ENCODE results near the gene SWT1.
A peak's percentile ranks its signal among the peaks of the same experiment; 100 is the strongest.
"Not testable (repeated sequence)": the region's sequence is repeated elsewhere in the genome, so short reads cannot be mapped to it uniquely, and the experiment has no call there.

The SWT1 gene

DNA sequence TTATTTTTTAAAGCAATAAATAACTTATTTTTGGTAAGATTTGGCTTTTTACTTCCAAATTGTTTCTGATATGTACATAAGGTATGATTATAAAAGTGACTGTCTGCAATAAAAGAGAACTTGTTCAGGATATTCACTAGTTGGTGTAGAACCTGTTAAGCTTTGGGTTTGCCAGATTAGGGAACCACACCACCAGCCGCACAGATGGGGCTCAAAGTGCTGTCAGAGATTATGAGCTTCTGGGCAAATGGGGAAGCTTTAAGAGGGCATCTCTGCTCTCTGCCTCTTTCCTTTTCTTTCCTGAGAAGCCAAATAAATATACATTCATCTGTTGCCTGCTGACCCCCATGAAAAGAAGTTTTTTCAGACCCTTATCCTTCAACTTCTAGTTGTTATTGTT lies 134.7 kb downstream of the SWT1 start:
- no peak for DNase-seq

- no peak for DNase-seq
Observed at GRCh38 chr1:185292237-185292636, 135.3 kb downstream of the SWT1 start.

DNA sequence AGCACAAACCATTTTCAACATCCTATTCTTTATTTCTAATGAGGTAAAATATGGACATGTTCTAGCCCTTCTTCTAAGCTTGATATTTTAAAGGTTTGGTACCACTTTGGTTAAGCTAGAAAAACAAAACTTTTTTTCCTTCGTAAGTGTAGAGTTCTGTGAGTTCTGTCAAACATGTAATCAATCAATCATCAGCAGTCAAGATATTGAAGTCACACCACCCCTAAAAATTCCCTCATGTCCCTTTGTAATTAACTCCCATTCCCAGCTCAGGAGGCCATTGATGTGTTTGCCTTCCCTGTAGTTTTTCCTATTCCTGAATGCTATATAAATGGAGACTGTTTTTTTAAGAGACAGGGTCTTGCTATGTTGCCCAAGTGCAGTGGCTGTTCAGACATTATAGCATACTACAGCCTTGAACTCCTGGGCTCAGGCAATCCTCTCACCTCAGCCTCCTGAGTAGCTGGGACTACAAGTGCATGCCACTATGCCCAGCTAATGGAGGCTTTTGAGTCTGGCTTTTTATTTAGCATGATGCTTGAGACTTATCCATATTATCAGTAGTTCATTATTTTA lies 137.1 kb downstream of the SWT1 start:
- DNase-seq: no peak

GRCh38 chr1:185295091-185295490 lies 138.1 kb downstream of the SWT1 start:
- DNase-seq: no peak

GRCh38 chr1:185297982-185298381 lies 141.0 kb downstream of the SWT1 start:
- no peak for DNase-seq

DNA sequence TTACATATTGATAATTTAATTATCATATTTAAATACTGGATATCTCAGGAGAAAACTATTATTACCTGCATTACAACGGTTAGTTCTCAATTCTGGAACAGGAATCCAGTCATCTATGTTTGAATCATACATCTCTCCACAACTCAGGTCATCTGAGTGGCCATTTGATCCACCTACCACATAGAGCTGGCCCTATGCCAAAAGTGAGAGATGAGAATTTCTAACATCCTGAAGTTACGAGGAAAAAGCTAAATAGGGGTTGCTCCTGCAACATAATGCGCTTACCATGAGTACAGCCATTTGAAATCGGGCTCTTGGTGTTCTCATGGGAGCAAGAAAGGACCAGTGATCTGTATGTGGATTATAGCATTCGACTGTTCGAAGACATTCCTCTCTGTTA lies 143.2 kb downstream of the SWT1 start:
- DNase-seq: no peak

DNA sequence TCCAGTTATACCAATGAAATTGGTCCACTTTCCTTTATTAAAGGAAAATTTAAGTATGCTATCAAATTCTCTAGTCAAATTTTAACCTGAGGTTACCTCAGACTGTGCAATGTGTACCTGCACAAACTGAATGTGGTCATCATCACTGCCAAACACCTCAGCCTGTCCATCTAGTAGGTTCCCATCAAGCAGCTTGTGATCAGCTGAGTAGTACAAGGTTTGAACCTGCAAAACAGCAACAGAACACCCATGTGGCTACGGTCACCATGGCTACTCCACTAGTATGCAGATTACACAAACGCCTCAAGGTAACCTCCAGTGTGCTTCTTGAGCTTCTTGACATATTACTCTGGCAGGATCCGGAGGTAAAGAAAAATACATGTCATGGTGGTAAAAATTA lies 148.5 kb downstream of the SWT1 start:
- no peak for DNase-seq

DNA sequence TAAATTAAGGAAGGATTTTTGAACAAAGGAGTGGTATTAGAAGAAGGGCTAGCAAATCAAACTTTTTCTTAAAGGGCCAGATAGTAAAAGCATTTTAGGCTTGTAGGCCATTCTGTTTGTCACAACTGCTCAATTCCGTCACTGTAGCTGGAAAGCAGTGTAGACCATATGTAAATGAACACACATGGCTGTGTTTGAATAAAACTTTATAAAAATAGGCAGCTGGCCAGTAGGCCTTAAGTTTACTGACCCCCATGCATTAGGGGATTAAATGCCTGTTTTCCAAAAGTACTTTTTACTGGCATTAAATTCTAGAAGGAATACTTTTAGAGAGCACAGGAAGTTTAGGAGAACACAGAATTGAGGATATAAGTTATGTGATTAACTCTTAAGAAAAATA lies 151.2 kb downstream of the SWT1 start:
- DNase-seq: no peak

- no peak for DNase-seq
Observed at GRCh38 chr1:185309566-185309965, 152.6 kb downstream of the SWT1 start.

GRCh38 chr1:185311589-185312225 lies 154.7 kb downstream of the SWT1 start:
- DNase-seq: no peak

- no peak for DNase-seq
Observed at GRCh38 chr1:185312361-185313138, 155.6 kb downstream of the SWT1 start.

GRCh38 chr1:185314411-185314810 lies 157.4 kb downstream of the SWT1 start:
- no peak for DNase-seq

GRCh38 chr1:185315445-185316071 lies 158.6 kb downstream of the SWT1 start:
- DNase-seq: peak; percentile 31

DNA sequence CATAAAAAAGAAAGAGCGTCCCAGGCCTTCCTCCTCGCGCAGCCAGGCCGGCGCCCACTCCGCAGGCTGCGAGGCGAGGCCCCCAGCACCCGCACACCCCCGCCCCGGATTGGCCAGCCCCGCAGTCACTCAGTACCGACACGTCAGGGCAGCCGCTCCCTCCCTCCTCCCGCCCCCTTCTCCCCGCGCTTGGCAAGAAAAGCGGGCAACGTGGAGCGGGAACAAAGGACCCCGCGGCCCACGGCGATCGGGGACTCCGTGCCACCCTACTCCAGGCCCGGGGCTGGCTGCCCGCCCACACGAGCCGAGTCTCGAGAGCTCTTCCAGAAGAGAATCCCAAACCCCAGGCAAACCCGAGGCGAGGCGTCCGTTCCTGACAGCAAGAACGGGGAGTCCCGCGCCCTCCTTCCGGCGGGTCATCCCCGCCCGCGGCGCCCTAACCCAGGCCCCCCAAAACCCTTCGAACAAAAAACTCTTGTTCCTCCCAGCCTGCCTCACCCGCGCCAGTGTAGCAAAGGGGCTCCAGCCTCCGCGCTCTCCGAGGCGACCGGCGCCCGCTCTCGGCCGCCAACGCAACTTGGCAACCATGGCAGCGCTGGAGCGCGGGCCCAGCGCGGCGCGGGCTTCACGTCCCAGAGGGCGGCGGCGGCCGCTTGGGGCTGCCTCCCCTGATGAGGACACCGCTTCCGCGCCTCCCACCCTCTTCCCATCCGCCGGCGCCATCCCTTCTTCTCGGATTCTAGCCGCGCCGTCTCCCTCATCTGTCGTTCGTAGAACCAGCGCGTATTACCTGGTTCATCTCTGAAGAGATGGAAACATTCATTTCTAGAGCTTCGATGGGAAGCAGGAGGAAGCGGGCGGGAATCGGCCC lies 159.4 kb downstream of the SWT1 start:
- DNase-seq: peak; percentile 77

GRCh38 chr1:185317034-185317885 lies 160.3 kb downstream of the SWT1 start, which contains the start of gene IVNS1ABP:
TSS of gene IVNS1ABP (minus strand) at chr1:185317243. CDS start at chr1:185309493, 7,750 bp downstream.
- DNase-seq: peak; percentile 84

- DNase-seq: no peak
Observed at GRCh38 chr1:185317886-185318310, 160.9 kb downstream of the SWT1 start.

GRCh38 chr1:185318431-185319138 lies 161.6 kb downstream of the SWT1 start:
- no peak for DNase-seq

GRCh38 chr1:185319139-185319475 lies 162.1 kb downstream of the SWT1 start:
- no peak for DNase-seq

DNA sequence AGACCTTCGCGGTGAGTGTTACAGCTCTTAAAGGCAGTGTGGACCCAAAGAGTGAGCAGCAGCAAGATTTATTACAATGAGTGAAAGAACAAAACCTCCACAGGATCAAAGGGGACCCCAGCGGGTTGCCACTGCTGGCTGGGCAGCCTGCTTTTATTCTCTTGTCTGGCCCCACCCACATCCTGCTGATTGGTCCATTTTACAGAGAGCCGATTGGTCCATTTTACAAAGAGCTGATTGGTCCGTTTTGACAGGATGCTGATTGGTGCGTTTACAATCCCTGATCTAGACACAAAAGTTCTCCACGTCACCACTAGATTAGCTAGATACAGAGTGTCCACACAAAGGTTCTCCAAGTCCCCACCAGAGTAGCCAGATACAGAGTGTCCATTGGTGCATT lies 164.1 kb downstream of the SWT1 start:
- not testable (repeated sequence) for DNase-seq

- DNase-seq: not testable (repeated sequence)
Observed at GRCh38 chr1:185321653-185322221, 164.8 kb downstream of the SWT1 start.

- DNase-seq: no peak
Observed at GRCh38 chr1:185322636-185323035, 165.7 kb downstream of the SWT1 start.

Data from NCI-H1694 (cell line).